NCI-H2107 treated with DMSO at 0.1 percent for 48 hours (cell line): Measurements from ENCODE around the gene DAAM1.
A peak's percentile ranks its signal among the peaks of the same experiment; 100 is the strongest.

ENCODE experiments used
- DNase-seq: peaks from one replicate; lab custom pipeline; 2025; ENCODE audit not compliant: unreplicated experiment; lab: John Stamatoyannopoulos, UW

DAAM1 gene

GRCh38 chr14:59215757-59216156, 27.3 kb downstream of the DAAM1 start:
- no peak for DNase-seq

GRCh38 chr14:59217011-59217410, 28.5 kb downstream of the DAAM1 start:
- DNase-seq = no peak

GRCh38 chr14:59221568-59221967, 33.1 kb downstream of the DAAM1 start:
- DNase-seq = no peak

- no peak for DNase-seq
Observed at GRCh38 chr14:59224341-59224740, 35.9 kb downstream of the DAAM1 start.

GRCh38 chr14:59225281-59225680, 36.8 kb downstream of the DAAM1 start:
- no peak for DNase-seq

- DNase-seq = no peak
Observed at GRCh38 chr14:59228421-59228820, 40.0 kb downstream of the DAAM1 start.

- no peak for DNase-seq
Observed at GRCh38 chr14:59229653-59230406, 41.4 kb downstream of the DAAM1 start.

GRCh38 chr14:59236195-59236594, 47.7 kb downstream of the DAAM1 start:
- DNase-seq = no peak

- peak; percentile 52 for DNase-seq
Observed at GRCh38 chr14:59238216-59238615, 49.7 kb downstream of the DAAM1 start.

GRCh38 chr14:59239022-59239421, 50.6 kb downstream of the DAAM1 start:
- peak; percentile 99 for DNase-seq

- DNase-seq = no peak
Observed at GRCh38 chr14:59240356-59240755, 51.9 kb downstream of the DAAM1 start.

- no peak for DNase-seq
Observed at GRCh38 chr14:59241121-59241520, 52.7 kb downstream of the DAAM1 start.

- DNase-seq = no peak
Observed at GRCh38 chr14:59243174-59243573, 54.7 kb downstream of the DAAM1 start.

GRCh38 chr14:59244581-59244980, 56.1 kb downstream of the DAAM1 start:
- DNase-seq = no peak

- no peak for DNase-seq
Observed at GRCh38 chr14:59245809-59246295, 57.4 kb downstream of the DAAM1 start.

GRCh38 chr14:59246566-59246965, 58.1 kb downstream of the DAAM1 start:
- no peak for DNase-seq

- no peak for DNase-seq
Observed at GRCh38 chr14:59247801-59248584, 59.5 kb downstream of the DAAM1 start.

- no peak for DNase-seq
Observed at GRCh38 chr14:59249029-59249428, 60.6 kb downstream of the DAAM1 start.

GRCh38 chr14:59251811-59252771, 63.6 kb downstream of the DAAM1 start:
- no peak for DNase-seq

GRCh38 chr14:59252772-59253500, 64.5 kb downstream of the DAAM1 start:
- DNase-seq = no peak
